Measurements from ENCODE around the gene TAF1C.

TAF1C gene

DNA sequence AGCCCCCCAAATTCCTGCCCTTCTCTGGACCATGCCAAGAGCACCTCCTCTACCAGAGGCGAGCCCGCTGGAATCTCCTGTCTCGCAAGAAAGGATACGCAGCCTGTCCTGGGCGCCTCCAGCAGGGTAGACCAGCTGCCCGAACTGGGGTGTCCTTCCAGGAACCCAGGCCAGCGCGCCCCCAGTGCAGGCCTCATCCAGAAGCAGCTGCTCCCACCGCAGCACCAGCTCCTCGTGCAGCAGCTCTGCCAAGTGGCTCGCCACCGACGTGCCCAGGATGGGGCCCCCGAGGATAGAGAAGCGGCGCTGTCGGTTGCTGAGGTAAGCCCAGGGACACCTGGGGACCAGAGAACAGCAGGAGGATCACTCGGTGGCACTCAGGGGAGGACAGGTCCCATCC, 4.8 kb downstream of the TAF1C start:
- no peak for DNase-seq

- no peak for DNase-seq
Observed at GRCh38 chr16:84181144-84181915, 5.5 kb downstream of the TAF1C start.

- DNase-seq = no peak
Observed at GRCh38 chr16:84180519-84181140, 6.2 kb downstream of the TAF1C start.

DNA sequence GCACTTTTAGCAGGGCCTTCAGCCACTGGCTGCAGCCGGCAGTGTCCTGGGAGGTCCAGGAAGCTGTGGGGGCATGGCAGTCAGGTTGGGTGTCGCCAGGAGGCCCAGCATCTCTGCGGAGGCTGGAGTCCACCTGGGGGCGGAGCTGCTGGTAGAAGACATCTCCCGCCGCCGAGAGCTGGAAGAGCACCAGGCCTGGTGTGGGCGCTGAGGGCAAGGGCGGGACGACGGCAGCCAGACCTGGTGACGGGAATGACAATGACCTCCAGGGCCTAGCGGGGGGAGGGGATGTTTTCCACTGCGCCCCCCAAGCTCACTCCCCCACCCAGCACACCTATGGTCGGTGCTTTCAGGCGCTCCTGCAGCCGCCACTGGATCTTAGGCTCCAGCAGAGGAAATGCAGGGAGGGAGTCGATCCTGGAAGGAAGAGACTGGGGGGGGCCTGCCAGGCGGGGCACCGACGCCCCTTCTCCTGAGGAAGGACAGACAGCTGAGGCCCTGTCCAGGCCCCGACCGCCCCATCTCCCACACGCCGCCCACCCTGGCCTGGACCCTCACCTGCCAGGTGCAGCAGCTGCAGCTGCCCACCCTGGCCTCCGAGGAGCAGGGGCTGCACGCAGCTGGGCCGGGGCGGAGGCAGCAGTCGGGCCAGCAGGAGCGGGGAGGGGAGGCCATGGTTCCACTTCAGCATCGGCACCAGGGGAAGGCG, 7.1 kb downstream of the TAF1C start:
- no peak for DNase-seq

GRCh38 chr16:84178892-84179611, 7.8 kb downstream of the TAF1C start:
- no peak for DNase-seq

DNA sequence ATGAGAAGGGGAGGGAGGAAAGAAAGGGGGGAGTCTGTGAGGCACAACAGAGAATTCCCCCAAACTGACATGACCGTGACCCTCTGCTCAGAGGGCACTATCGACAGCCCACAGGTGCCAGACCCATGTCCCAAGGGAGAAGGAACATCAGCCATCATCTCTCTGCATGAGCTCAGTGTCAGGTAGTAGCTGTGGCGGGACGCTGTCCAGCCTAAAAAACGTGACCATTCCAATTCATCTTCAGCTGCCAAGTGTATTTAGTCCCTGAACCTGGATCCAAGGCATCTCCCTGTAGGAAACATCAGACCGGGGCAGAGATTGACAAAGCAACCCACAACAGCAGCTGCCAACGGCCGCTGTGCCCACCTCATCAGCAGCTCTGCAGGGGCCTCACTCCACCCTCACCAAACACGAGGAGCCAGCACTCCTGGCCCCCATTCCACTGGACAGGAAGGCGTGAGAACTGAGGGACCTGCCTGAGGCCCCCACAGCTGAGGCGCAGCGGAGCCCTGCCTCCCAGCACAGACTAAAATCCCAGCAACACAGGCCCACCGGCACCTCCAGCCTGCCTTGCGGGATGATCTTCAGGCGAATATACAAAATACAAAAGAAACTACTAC, 8.6 kb downstream of the TAF1C start:
- no peak for DNase-seq

DNA sequence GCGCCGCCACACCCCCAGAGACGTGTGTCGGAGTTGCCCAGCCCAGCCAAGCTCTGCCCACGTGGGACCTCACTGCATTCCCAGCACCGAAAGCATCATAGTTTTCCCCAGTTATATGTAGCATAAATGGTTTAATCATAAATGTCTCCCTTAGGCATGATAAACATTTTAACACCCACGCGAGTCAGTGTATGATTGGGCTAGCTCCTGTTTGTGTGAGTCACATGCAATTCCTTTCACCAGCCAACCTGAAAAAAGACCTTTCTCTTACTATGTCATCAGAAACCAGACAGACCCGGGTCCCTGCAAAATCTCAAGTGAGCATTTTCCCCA, 9.2 kb downstream of the TAF1C start:
- DNase-seq = no peak

GRCh38 chr16:84176192-84177053, 10.4 kb downstream of the TAF1C start:
- DNase-seq = no peak

DNA sequence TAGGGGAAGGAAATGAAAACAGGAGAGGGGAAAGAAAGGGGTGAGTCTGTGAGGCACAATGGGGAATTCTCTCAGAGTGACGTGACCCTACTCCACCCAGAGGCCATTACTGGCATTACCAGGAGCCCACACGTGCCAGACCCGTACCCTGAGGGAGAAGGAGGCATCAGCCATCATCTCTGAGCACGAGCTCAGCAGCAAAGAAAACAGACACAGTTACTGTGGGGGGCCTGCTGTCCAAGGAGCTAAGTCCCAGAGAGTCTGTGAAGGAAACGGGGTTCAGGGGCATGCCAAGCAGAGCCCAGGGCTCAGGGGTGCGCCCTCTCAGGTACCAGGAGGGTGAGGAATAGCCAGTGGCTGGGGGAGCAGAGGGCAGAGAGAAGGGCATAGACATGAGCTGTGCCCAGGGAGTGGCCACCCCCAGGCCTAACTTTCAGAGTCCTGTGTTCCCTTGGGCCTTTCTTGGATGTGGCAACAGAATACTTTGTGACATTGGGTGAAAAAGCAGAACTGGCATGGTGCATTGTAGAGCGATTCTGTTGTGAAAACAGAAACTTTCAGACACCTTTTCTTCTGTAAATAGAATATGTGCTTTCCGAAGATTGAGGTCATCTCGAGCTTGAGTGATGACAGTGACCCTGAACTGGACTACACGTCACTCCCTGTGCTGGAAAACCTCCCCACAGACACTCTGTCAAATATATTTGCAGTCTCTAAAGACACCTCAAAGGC, 11.3 kb downstream of the TAF1C start:
- DNase-seq = peak; percentile 65

DNA sequence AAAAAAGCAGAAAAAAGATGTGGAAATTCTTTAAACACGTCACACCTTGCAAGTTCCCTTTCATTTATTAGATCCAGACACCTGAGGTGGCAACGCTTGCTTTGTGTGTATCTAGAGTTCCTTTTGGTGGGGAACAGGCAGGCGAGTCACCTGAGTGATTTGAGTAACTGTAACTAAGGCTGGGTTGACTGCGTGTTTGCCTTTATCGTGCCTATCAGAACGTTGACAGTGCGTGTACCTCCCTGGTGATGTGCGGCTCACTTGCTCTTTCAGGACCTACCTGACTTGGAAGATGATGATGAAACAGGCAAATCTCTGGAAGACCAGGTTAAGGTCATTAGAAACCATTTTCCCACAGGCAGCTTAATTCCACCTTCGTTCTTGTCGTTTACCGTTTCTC, 12.5 kb downstream of the TAF1C start:
- DNase-seq = no peak

DNA sequence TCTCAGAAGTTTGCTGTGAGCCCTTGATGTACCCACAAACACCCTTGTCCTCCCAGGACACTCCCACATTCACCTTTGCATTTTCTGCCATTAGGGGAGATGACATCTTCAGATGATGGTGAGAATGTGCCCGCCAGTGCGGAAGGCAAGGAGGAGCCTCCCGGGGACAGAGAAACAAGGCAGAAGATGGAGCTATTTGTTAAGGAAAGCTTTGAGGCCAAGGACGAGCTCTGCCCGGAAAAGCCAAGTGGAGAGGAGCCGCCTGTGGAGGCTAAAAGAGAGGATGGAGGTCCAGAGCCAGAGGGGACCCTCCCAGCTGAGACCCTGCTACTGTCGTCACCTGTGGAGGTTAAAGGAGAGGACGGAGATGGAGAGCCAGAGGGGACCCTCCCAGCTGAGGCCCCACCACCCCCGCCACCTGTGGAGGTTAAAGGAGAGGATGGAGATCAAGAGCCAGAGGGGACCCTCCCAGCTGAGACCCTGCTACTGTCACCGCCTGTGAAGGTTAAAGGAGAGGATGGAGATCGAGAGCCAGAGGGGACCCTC, 17.0 kb downstream of the TAF1C start:
- DNase-seq = no peak

GRCh38 chr16:84166796-84167695, 19.8 kb downstream of the TAF1C start:
- peak; percentile 80 for DNase-seq

GRCh38 chr16:84165746-84166145, 21.1 kb downstream of the TAF1C start:
- DNase-seq = no peak

GRCh38 chr16:84161801-84162200, 25.1 kb downstream of the TAF1C start:
- DNase-seq = no peak

GRCh38 chr16:84161037-84161436, 25.8 kb downstream of the TAF1C start:
- DNase-seq = no peak

DNA sequence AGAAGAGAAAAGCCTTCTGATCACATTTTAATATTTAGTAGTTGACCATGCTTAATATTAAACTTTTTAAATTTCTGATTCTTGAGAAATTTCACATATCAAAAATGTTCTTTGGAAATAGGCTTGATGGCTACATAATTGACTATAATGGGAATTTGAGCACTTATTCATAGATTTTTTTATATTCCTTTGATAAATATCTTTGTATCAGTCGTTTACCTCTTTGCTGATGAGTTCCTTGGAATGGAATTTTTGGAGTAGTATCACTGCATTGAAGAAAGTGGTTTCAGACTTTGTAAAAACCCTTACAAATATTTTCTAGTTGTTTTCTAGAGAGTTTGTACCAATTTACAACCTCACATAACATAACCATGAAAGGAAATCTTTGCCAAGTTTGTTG, 27.1 kb downstream of the TAF1C start:
- no peak for DNase-seq

DNA sequence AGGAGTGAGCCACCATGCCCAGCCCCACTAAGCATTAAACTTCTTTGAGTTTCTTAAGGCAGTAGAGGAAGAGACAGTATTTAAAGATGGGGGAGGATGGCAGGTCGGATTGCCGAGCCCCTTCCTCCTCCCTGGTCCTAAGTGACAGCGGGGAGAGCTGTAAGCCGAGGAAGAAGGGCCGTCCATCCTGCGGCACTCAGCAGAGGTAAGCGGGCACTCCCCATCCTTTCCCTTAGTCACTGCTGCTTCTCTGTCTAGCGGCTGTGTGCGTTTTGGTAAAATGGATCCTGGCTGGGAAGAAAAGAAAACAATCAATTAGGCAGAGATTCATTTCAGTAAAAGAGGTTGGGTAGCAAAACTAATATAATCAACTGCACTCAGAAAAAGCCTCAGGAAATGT, 27.9 kb downstream of the TAF1C start:
- DNase-seq = no peak

DNA sequence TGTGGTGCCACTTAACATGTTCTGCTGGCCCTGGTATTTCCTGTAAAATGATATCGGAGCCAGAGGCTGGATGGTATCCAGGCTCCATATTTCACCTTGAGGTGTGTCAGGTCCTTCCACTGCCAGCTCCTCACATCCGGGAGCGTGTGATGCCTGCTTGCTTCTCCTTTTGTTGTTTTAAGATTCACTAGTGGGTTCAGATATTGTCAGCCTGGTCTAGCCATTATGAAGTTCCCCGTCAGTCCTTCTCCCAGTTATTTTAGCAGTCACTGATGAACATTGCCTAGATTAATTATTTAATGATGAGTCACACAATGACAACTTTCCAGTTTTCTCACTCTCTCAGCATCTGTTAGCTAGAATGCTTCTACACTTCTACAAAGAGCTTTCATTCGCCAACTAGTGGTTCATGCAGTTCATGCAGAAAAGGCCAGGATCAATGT, 30.5 kb downstream of the TAF1C start:
- DNase-seq = no peak

- DNase-seq = no peak
Observed at GRCh38 chr16:84155771-84156170, 31.1 kb downstream of the TAF1C start.

GRCh38 chr16:84155226-84155625, 31.6 kb downstream of the TAF1C start:
- DNase-seq = no peak
